Naive thymus-derived CD8-positive, alpha-beta T cell (primary cell): ENCODE measurements around the gene CLK3. TPM values are rescaled to one million over a fixed set of nuclear protein-coding genes. Genes with fewer than 3 reads are reported as not detected.

ENCODE experiments used
- ATAC-seq, 2 donors: fragments of 150-1000 bp; cut with Tn5 transposase in 1 of 2; sonication (Bioruptor Pico), chemical (Tn5 transposase) in 1 of 2; 1 replicate in 1 of 2; 2 replicates in 1 of 2; pipeline ENCODE4 v1.10.0; 2021; ENCODE audit warnings: mild to moderate bottlenecking in 2 of 2, moderate library complexity in 2 of 2
- POLR2A ChIA-PET: fragments of 350-600 bp; sonication (Branson Sonifier 250); formaldehyde crosslinking; loops from one replicate; lab custom pipeline; 2021; ENCODE audit warnings: antibody characterized with exemption; lab: Charles Lee
- DNase-seq, 10 donors: peaks; one replicate each; pipeline versions ENCODE4 v3.0.0 to v3.0.0-alpha.2; 2020 to 2022
- H3K27ac Mint-ChIP-seq, 10 donors: one replicate each; pipeline ENCODE4 v1.8.0; 2020 to 2022; ENCODE audit warnings: mild to moderate bottlenecking in 10 of 10, mixed read lengths in 10 of 10, moderate library complexity in 4 of 10, inconsistent platforms in 1 of 10
- H3K27me3 Mint-ChIP-seq, 5 donors: one replicate each; pipeline ENCODE4 v1.8.0; 2021 to 2022; ENCODE audit warnings: mixed read lengths in 5 of 5
- H3K36me3 Mint-ChIP-seq, 3 donors: one replicate each; pipeline ENCODE4 v1.8.0; 2020 to 2022; ENCODE audit warnings: mixed read lengths in 3 of 3, mild to moderate bottlenecking in 2 of 3, inconsistent platforms in 1 of 3
- H3K4me1 Mint-ChIP-seq, 4 donors: one replicate each; pipeline ENCODE4 v1.8.0; 2021 to 2022; ENCODE audit warnings: mixed read lengths in 4 of 4
- H3K4me3 Mint-ChIP-seq, 10 donors: one replicate each; pipeline ENCODE4 v1.8.0; 2020 to 2022; ENCODE audit warnings: mild to moderate bottlenecking in 10 of 10, mixed read lengths in 10 of 10, moderate library complexity in 6 of 10, inconsistent platforms in 1 of 10
- H3K9me3 Mint-ChIP-seq, 9 donors: one replicate each; pipeline ENCODE4 v1.8.0; 2020 to 2022; ENCODE audit warnings: mixed read lengths in 9 of 9, mild to moderate bottlenecking in 3 of 9, inconsistent platforms in 1 of 9, moderate library complexity in 1 of 9
- polyA plus RNA-seq, 3 donors: library from polyadenylated mRNA; unstranded; fragments of 300-500 nt; fragmentation: Illumina TruSeq; gene quantifications; one replicate each; pipeline ENCODE4 v1.2.3, GENCODE V29; 2021
- total RNA-seq, 8 experiments: library from RNA in 2 of 8; stranded (reverse) in 2 of 8; gene quantifications; one replicate each; pipeline ENCODE4 v1.2.3 and lab custom pipeline; 2021 to 2026

CLK3 gene
- 100 to 1,000 TPM; 223 to 227 TPM for total RNA-seq
- polyA plus RNA-seq, result 10 to 100 TPM; 49.0 to 92.8 (median 55.1) TPM
- 82.4 to 224 (median 144) reads per million in 6 experiments for total RNA-seq (lab: John Stamatoyannopoulos, UW)

GRCh38 chr15:74615508-74616365, at the start of gene CLK3:
CLK3 (plus strand) TSS chr15:74615836; CDS start chr15:74619197, 3,361 bp downstream.
- peak; percentile 91 to 97 (median 96) for DNase-seq
- no peaks in the 10 kb centered on the region for H3K27me3 Mint-ChIP-seq
- H3K9me3 Mint-ChIP-seq, result no peaks in the 10 kb centered on the region
- POLR2A ChIA-PET, result interaction anchor here (0.6 to 12.7 kb wide), 20 partner anchors 14 to 838 kb away, joined by 3 to 193 read pairs (median 5); partner anchors contain the start of genes ARID3B, CSK, FAM219B and SEMA7A
- H3K27ac Mint-ChIP-seq, result peak within 1 kb of the TSS; percentile 87 to 99 (median 97)
- H3K4me3 Mint-ChIP-seq, result peak within 1 kb of the TSS; percentile 87 to 97 (median 92)
- peaks cover 22 to 46% (median 42%) of the 10 kb centered on the region in 4 donors for H3K4me1 Mint-ChIP-seq
- ATAC-seq, result peak; percentile 75 to 78
- peaks cover 0 to 25% (median 0%) of the 10 kb centered on the region in 3 donors for H3K36me3 Mint-ChIP-seq

GRCh38 chr15:74568594-74568993, 47.0 kb upstream of the CLK3 start:
- ATAC-seq (no peak), DNase-seq (no peak)
- H3K27ac Mint-ChIP-seq, result peak overlapping the region in 1 of 10 donors; percentile 23
- POLR2A ChIA-PET, result no interaction called here
- H3K4me1 Mint-ChIP-seq, result peaks cover 23 to 46% (median 40%) of the 10 kb centered on the region in 4 donors
- H3K4me3 Mint-ChIP-seq, result no peak overlapping the region
- no peaks in the 10 kb centered on the region for H3K27me3 Mint-ChIP-seq
- peaks cover 0 to 77% (median 5%) of the 10 kb centered on the region in 3 donors for H3K36me3 Mint-ChIP-seq
- H3K9me3 Mint-ChIP-seq, result no peaks in the 10 kb centered on the region

DNA sequence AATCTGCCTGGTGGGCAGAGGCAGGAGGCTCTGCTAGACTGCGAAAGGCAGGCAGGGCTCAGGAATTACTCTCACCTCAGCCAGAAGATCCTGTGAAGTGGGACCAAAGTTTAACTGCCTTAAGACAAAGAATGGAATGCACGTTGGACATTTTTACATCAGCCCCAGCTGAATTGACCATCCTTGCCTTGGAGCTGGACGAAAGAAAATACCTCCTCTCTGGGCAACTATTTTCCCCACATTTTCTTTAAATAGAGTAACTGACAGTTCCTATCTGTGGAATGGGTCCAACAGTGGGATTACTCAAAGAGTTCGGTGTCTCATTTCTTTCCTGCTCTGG, 45.9 kb upstream of the CLK3 start:
- Mint-ChIP-seq H3K36me3 (peaks cover 0 to 79% (median 7%) of the 10 kb centered on the region in 3 donors), H3K27me3 (no peaks in the 10 kb centered on the region), H3K4me1 (peaks cover 20 to 42% (median 33%) of the 10 kb centered on the region in 4 donors), H3K27ac (peak overlapping the region in 1 of 10 donors; percentile 45), H3K9me3 (no peaks in the 10 kb centered on the region), H3K4me3 (no peak overlapping the region)
- DNase-seq (no peak), ATAC-seq (no peak)
- POLR2A ChIA-PET, result no interaction called here

GRCh38 chr15:74571191-74571590, 44.4 kb upstream of the CLK3 start:
- Mint-ChIP-seq H3K27me3 (no peaks in the 10 kb centered on the region), H3K27ac (no peak overlapping the region), H3K9me3 (no peaks in the 10 kb centered on the region), H3K4me1 (peaks cover 16 to 34% (median 28%) of the 10 kb centered on the region in 4 donors), H3K4me3 (no peak overlapping the region), H3K36me3 (peaks cover 0 to 87% (median 13%) of the 10 kb centered on the region in 3 donors)
- ATAC-seq, result no peak
- POLR2A ChIA-PET, result interaction anchor here (0.6 kb wide), 1 partner anchor 30 kb away, joined by 6 read pairs; the partner anchor contains the start of gene ARID3B
- no peak for DNase-seq

- H3K36me3 Mint-ChIP-seq, result peaks cover 0 to 90% (median 21%) of the 10 kb centered on the region in 3 donors
- H3K9me3 Mint-ChIP-seq, result no peaks in the 10 kb centered on the region
- H3K4me1 Mint-ChIP-seq, result peaks cover 5 to 13% (median 8%) of the 10 kb centered on the region in 4 donors
- DNase-seq, result no peak
- H3K27ac Mint-ChIP-seq, result peak overlapping the region in 2 of 10 donors; percentile 20 to 82
- no peaks in the 10 kb centered on the region for H3K27me3 Mint-ChIP-seq
- POLR2A ChIA-PET, result no interaction called here
- no peak overlapping the region for H3K4me3 Mint-ChIP-seq
- ATAC-seq, result no peak
Observed at GRCh38 chr15:74573987-74574386, 41.6 kb upstream of the CLK3 start.

- Mint-ChIP-seq H3K36me3 (peaks cover 0 to 84% (median 23%) of the 10 kb centered on the region in 3 donors), H3K4me1 (peaks cover 0 to 4% (median under 1%) of the 10 kb centered on the region in 4 donors), H3K9me3 (no peaks in the 10 kb centered on the region), H3K27me3 (no peaks in the 10 kb centered on the region), H3K27ac (peak overlapping the region in 2 of 10 donors; percentile 4 to 63), H3K4me3 (no peak overlapping the region)
- no peak for ATAC-seq
- DNase-seq, result no peak
- POLR2A ChIA-PET, result no interaction called here
Observed at GRCh38 chr15:74578496-74578994, 37.1 kb upstream of the CLK3 start.

DNA sequence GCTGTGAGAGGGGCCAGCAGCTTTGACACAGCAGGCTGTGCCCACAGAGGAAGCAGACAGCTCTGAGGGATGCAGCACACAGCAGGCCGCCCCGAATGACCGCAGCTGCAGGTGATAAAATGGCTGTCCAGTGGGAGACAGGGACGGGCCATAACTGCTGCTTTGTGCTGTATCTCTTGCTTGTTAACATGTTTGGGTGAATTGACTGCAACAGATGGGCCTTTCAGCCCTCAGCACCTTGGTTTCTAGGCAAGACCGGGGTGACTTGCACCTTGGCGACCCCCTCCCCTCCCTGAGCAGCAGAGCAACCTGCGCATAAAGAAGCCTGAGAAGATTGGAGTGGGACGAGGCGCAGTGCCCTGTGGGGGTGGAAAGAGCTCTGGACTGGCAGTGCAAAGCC, 36.6 kb upstream of the CLK3 start:
- Mint-ChIP-seq H3K27ac (peak overlapping the region in 1 of 10 donors; percentile 5), H3K36me3 (peaks cover 0 to 83% (median 18%) of the 10 kb centered on the region in 3 donors), H3K9me3 (no peaks in the 10 kb centered on the region), H3K4me1 (peaks cover 0 to 6% (median 3%) of the 10 kb centered on the region in 4 donors), H3K27me3 (no peaks in the 10 kb centered on the region), H3K4me3 (no peak overlapping the region)
- DNase-seq, result no peak
- POLR2A ChIA-PET, result no interaction called here
- ATAC-seq, result no peak

GRCh38 chr15:74580538-74581350, 34.9 kb upstream of the CLK3 start:
- ATAC-seq (no peak), DNase-seq (no peak)
- peaks cover 0 to 6% (median 3%) of the 10 kb centered on the region in 4 donors for H3K4me1 Mint-ChIP-seq
- H3K27ac Mint-ChIP-seq, result peak overlapping the region in 3 of 10 donors; percentile 24 to 75 (median 69)
- POLR2A ChIA-PET, result no interaction called here
- no peaks in the 10 kb centered on the region for H3K9me3 Mint-ChIP-seq
- peaks cover 0 to 78% (median 13%) of the 10 kb centered on the region in 3 donors for H3K36me3 Mint-ChIP-seq
- H3K27me3 Mint-ChIP-seq, result no peaks in the 10 kb centered on the region
- no peak overlapping the region for H3K4me3 Mint-ChIP-seq

DNA sequence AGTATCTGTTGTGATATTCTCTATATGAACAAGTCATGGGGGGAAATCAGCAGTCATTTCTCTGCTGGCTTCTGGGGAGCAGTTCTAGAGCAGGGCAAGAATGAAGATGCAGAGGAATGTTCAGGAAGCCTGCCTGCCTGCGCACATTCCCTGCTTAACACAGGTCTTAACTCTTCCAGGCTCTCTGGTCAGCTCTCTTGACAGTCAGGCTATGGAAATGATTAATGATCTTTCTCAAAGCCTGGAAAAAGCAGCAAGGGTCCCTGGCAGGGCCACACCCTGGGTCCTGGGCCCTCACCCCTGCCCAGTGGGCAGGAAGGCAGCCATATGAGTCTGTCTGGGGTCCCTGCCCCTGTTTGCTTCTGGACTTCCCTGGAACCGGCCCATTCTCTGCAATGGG, 31.4 kb upstream of the CLK3 start:
- Mint-ChIP-seq H3K4me1 (peaks cover 0 to 7% (median 4%) of the 10 kb centered on the region in 4 donors), H3K36me3 (peaks cover 0 to 66% (median 3%) of the 10 kb centered on the region in 3 donors), H3K27ac (peak overlapping the region in 5 of 10 donors; percentile 5 to 62 (median 25)), H3K4me3 (no peak overlapping the region), H3K27me3 (no peaks in the 10 kb centered on the region), H3K9me3 (no peaks in the 10 kb centered on the region)
- peak in 1 of 10 donors; percentile 9 for DNase-seq
- POLR2A ChIA-PET, result no interaction called here
- no peak for ATAC-seq

DNA sequence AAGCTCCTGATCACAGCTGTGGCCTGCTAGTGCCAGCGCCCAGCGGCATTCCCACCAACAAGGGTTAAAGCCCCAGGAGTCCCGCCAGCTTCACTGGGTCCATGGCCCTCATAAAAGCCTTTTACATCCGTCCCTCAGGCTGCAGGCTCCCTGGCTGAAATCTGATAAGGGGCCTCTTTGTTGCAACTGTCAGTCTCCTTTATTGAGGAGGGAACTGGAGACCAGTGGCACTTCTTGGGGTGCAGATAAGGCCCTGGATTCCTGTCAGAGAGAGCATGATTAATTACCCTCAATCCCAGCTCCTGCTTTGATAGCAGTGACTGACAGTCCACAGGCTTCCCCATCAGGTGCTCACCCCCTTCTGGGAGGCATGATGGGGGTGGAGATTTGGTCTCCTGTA, 30.9 kb upstream of the CLK3 start:
- H3K4me1 Mint-ChIP-seq, result peaks cover 0 to 7% (median 4%) of the 10 kb centered on the region in 4 donors
- H3K36me3 Mint-ChIP-seq, result peaks cover 0 to 65% (median 3%) of the 10 kb centered on the region in 3 donors
- H3K9me3 Mint-ChIP-seq, result no peaks in the 10 kb centered on the region
- no peaks in the 10 kb centered on the region for H3K27me3 Mint-ChIP-seq
- POLR2A ChIA-PET, result no interaction called here
- no peak overlapping the region for H3K4me3 Mint-ChIP-seq
- ATAC-seq (no peak), DNase-seq (no peak)
- H3K27ac Mint-ChIP-seq, result peak overlapping the region in 3 of 10 donors; percentile 5 to 29 (median 25)

DNA sequence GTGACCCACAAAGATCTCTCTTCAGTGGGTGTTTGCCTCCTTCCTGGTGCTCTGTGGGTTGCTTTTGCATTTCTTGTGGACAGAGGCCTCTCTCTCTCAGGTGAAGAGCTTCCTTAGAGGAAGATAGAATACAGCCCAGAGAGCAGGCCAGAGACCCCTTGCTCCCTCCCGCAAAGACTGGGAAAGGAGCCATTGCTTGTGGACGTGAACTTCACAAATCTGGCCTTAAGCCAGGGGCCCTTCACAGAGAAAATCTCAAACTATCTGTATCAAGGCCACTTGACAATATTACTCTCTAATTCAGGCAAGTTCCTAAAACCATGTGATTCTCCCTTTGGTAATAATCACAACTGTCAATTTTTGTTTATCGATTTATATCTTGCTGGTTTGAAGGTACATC, 30.4 kb upstream of the CLK3 start:
- Mint-ChIP-seq H3K9me3 (no peaks in the 10 kb centered on the region), H3K4me3 (no peak overlapping the region), H3K36me3 (peaks cover 0 to 66% (median 3%) of the 10 kb centered on the region in 3 donors), H3K27me3 (no peaks in the 10 kb centered on the region), H3K4me1 (peaks cover 0 to 7% (median 4%) of the 10 kb centered on the region in 4 donors), H3K27ac (peak overlapping the region in 1 of 10 donors; percentile 5)
- ATAC-seq (no peak), DNase-seq (peak in 1 of 10 donors; percentile 30)
- POLR2A ChIA-PET, result no interaction called here

- POLR2A ChIA-PET, result no interaction called here
- H3K36me3 Mint-ChIP-seq, result peaks cover 0 to 72% (median 0%) of the 10 kb centered on the region in 3 donors
- no peak for ATAC-seq
Observed at GRCh38 chr15:74585857-74586256, 29.8 kb upstream of the CLK3 start.

More at GRCh38 chr15:74585857-74586256, 29.8 kb upstream of the CLK3 start:
- DNase-seq, result peak in 1 of 10 donors; percentile 27
- Mint-ChIP-seq H3K4me3 (no peak overlapping the region), H3K4me1 (peaks cover 0 to 7% (median 4%) of the 10 kb centered on the region in 4 donors), H3K27me3 (no peaks in the 10 kb centered on the region), H3K9me3 (no peaks in the 10 kb centered on the region), H3K27ac (peak overlapping the region in 1 of 10 donors; percentile 5)
